Esophagus squamous epithelium (tissue), 5 donors: ENCODE measurements around the gene CFAP299. TPM values are rescaled to one million over a fixed set of nuclear protein-coding genes. Genes with fewer than 3 reads are reported as not detected.

Experiments used
- DNase-seq: peaks from one replicate; lab custom pipeline; 2025; lab: John Stamatoyannopoulos, UW
- H3K27ac ChIP-seq, 4 donors: fragments of 200-600 bp; sonication (generic); one replicate each; pipeline ENCODE4 v1.5.1; 2016 to 2019; ENCODE audit warnings: mild to moderate bottlenecking in 1 of 4
- H3K27me3 ChIP-seq, 4 donors: fragments of 200-600 bp; sonication (generic); 1 replicate in 3 of 4; 2 replicates in 1 of 4; pipeline versions ENCODE4 v1.5.1 to v1.6.0; 2017 to 2021; ENCODE audit warnings: antibody characterized with exemption in 1 of 4
- H3K36me3 ChIP-seq, 3 donors: fragments of 200-600 bp; sonication (generic); one replicate each; pipeline ENCODE4 v1.5.1; 2016 to 2019
- H3K4me1 ChIP-seq, 3 donors: fragments of 200-600 bp; sonication (generic); one replicate each; pipeline ENCODE4 v1.5.1; 2017 to 2019
- H3K4me3 ChIP-seq, 4 donors: fragments of 200-600 bp; sonication (generic); 1 replicate in 3 of 4; 2 replicates in 1 of 4; pipeline ENCODE4 v1.5.1; 2016 to 2019; ENCODE audit warnings: mild to moderate bottlenecking in 2 of 4, moderate library complexity in 1 of 4
- H3K9me3 ChIP-seq, 3 donors: fragments of 200-600 bp; sonication (generic); one replicate each; pipeline ENCODE4 v1.5.1; 2016 to 2019
- CTCF ChIP-seq, 6 experiments: fragments of 450-650 bp in 4 of 6; fragments of 200-600 bp in 2 of 6; sonication (generic) in 2 of 6; IDR thresholded peaks; one replicate each; pipeline ENCODE4 v1.5.1; 2016 to 2019; ENCODE audit warnings: antibody characterized with exemption in 6 of 6, mild to moderate bottlenecking in 4 of 6, moderate library complexity in 4 of 6
- POLR2A ChIP-seq, 4 donors: fragments of 450-650 bp; IDR thresholded peaks; one replicate each; pipeline ENCODE4 v1.6.1; 2017; ENCODE audit warnings: antibody characterized with exemption in 4 of 4, mild to moderate bottlenecking in 4 of 4, moderate library complexity in 3 of 4
- WGBS, 2 donors: methylation state at CpG; one replicate each; pipeline ENCODE4 v1.1.5; 2018; 5-methylcytosine and 5-hydroxymethylcytosine counted together
- intact Hi-C: fragments of 100-400 bp; cut with DNase I; formaldehyde crosslinking; loops from one replicate; pipeline ENCODE4 v1.15.0; 2022
- total RNA-seq, 4 donors: library from RNA; depleted of rRNA; stranded (reverse); fragments of >200 nt; gene quantifications; one replicate each; pipeline ENCODE4 v1.1.0, GENCODE V29; 2016
- donor health status: DM: yes; HTN: yes; CAD: no.

CFAP299 gene
- total RNA-seq, 4 donors from 2014 or later: not detected

- WGBS, 2 donors: 63 to 75% methylated on average over 2 of the region's 2 CpGs
- DNase-seq: no peak
- Histone ChIP-seq H3K27ac (no peak overlapping the region), H3K4me1 (no peaks in the 10 kb centered on the region), H3K27me3 (no peaks in the 10 kb centered on the region), H3K9me3 (no peaks in the 10 kb centered on the region), H3K36me3 (no peaks in the 10 kb centered on the region), H3K4me3 (no peak overlapping the region)
- no peak for TF ChIP-seq POLR2A (IDR thresholded peaks at IDR 0.05)
- no peak for TF ChIP-seq CTCF (IDR thresholded peaks at IDR 0.05)
- intact Hi-C loops: no loop called here
These were observed 506.2 kb downstream of the CFAP299 start for GRCh38 chr4:80841587-80842281.

- no peak overlapping the region for H3K4me3 ChIP-seq
- no peaks in the 10 kb centered on the region for H3K9me3 ChIP-seq
- no peaks in the 10 kb centered on the region for H3K27me3 ChIP-seq
- H3K36me3 ChIP-seq: no peaks in the 10 kb centered on the region
- H3K4me1 ChIP-seq: no peaks in the 10 kb centered on the region
- H3K27ac ChIP-seq: no peak overlapping the region
- no peak for TF ChIP-seq CTCF (IDR thresholded peaks at IDR 0.05)
- TF ChIP-seq POLR2A (IDR thresholded peaks at IDR 0.05): no peak
- no peak for DNase-seq
- intact Hi-C loops: no loop called here
These were observed 510.7 kb downstream of the CFAP299 start for GRCh38 chr4:80846210-80846609.

GRCh38 chr4:80852061-80852460 is 516.5 kb downstream of the CFAP299 start:
- Histone ChIP-seq H3K27ac (no peak overlapping the region), H3K9me3 (no peaks in the 10 kb centered on the region), H3K36me3 (no peaks in the 10 kb centered on the region), H3K4me3 (no peak overlapping the region), H3K4me1 (no peaks in the 10 kb centered on the region), H3K27me3 (no peaks in the 10 kb centered on the region)
- WGBS, 2 donors: 66 to 79% methylated on average over 2 of the region's 2 CpGs
- intact Hi-C loops: no loop called here
- no peak for DNase-seq
- TF ChIP-seq CTCF (IDR thresholded peaks at IDR 0.05): no peak
- no peak for TF ChIP-seq POLR2A (IDR thresholded peaks at IDR 0.05)

- Histone ChIP-seq H3K27ac (no peak overlapping the region), H3K36me3 (no peaks in the 10 kb centered on the region), H3K4me1 (no peaks in the 10 kb centered on the region), H3K4me3 (no peak overlapping the region), H3K9me3 (no peaks in the 10 kb centered on the region), H3K27me3 (no peaks in the 10 kb centered on the region)
- intact Hi-C loops: no loop called here
- 91 to 92% methylated on average over 1 of the region's 1 CpG for WGBS, 2 donors
- DNase-seq: no peak
- TF ChIP-seq POLR2A (IDR thresholded peaks at IDR 0.05): no peak
- no peak for TF ChIP-seq CTCF (IDR thresholded peaks at IDR 0.05)
These were observed 538.0 kb downstream of the CFAP299 start for GRCh38 chr4:80873571-80873970.

- 86 to 94% methylated on average over 2 of the region's 2 CpGs for WGBS, 2 donors
- H3K36me3 ChIP-seq: no peaks in the 10 kb centered on the region
These were observed 539.4 kb downstream of the CFAP299 start for GRCh38 chr4:80874979-80875378.

More at GRCh38 chr4:80874979-80875378, 539.4 kb downstream of the CFAP299 start:
- Histone ChIP-seq H3K9me3 (no peaks in the 10 kb centered on the region), H3K27ac (no peak overlapping the region), H3K27me3 (no peaks in the 10 kb centered on the region), H3K4me3 (no peak overlapping the region), H3K4me1 (no peaks in the 10 kb centered on the region)
- TF ChIP-seq POLR2A (IDR thresholded peaks at IDR 0.05) (no peak), CTCF (IDR thresholded peaks at IDR 0.05) (no peak)
- no peak for DNase-seq
- intact Hi-C loops: no loop called here
